Stimulated activated CD4-positive, alpha-beta T cell treated with anti-CD3 and anti-CD28 coated beads, Interleukin-2, amount 100 ng/mL, for 24 hours (primary cell): ENCODE data around the gene ACOT6.
"Not testable (repeated sequence)": the region's sequence is repeated elsewhere in the genome, so short reads cannot be mapped to it uniquely, and the experiment has no call there.

Experiments used
- DNase-seq, 2 donors: peaks; one replicate each; pipeline ENCODE4 v3.0.0-alpha.2; 2020

The ACOT6 gene, protein sequence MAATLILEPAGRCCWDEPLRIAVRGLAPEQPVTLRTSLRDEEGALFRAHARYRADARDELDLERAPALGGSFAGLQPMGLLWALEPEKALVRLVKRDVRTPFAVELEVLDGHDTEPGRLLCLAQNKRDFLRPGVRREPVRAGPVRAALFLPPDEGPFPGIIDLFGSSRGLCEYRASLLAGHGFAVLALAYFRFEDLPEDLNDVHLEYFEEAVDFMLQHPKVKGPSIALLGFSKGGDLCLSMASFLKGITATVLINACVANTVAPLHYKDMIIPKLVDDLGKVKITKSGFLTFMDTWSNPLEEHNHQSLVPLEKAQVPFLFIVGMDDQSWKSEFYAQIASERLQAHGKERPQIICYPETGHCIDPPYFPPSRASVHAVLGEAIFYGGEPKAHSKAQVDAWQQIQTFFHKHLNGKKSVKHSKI

GRCh38 chr14:73612339-73613045 is at the start of gene ACOT6:
Gene ACOT6 (plus strand): TSS chr14:73612517. CDS start chr14:73612572, 55 bp downstream.
- DNase-seq: peak; percentile 66 to 80

DNA sequence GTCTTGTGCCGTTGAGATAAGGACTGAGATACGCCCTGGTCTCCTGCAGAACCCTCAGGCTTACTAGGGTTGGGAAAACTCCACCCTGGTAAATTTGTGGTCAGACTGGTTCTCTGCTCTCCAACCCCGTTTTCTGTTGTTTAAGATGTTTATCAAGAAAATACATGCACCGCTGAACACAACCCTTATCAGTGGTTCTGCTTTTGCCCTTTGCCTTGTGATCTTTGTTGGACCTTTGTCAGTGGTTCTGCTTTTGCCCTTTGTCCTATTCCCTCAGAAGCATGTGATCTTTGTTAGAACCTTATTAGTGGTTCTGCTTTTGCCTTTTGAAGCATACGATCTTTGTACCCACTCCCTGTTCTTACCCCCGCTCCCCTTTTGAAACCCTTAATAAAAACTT is 49.6 kb upstream of the ACOT6 start:
- DNase-seq: not testable (repeated sequence)

GRCh38 chr14:73566431-73566830 is 45.9 kb upstream of the ACOT6 start:
- DNase-seq: not testable (repeated sequence)

DNA sequence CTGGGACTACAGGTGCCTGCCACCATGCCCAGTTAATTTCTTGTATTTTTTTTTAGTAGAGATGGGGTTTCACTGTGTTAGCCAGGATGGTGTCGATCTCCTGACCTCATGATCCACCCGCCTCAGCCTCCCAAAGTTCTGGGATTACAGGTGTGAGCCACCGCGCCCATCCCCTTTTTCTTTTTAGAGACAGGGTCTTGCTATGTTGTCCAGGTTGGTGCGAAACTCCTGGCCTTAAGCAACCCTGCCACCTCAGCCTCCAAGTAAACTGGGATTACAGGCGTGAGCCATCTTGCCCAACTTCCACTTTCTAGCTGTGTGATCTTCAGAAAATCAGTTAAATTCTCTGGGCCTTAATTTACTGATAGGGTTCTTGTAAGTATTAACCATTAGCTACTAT is 45.4 kb upstream of the ACOT6 start:
- not testable (repeated sequence) for DNase-seq

DNA sequence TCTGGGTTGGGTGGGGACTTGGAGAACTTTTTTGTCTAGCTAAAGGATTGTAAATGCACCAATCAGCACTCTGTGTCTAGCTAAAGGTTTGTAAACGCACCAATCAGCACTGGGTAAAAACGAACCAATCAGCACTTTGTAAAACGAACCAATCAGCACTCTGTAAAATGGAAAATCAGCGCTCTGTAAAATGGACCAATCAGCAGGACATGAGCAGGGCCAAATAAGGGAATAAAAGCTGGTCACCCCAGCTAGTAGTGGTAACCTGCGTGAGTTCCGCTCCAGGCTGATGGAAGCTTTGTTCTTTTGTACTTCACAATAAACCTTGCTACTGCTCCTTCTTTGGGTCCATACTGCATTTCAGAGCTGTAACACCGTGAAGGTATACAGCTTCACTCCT is 45.0 kb upstream of the ACOT6 start:
- DNase-seq: no peak

DNA sequence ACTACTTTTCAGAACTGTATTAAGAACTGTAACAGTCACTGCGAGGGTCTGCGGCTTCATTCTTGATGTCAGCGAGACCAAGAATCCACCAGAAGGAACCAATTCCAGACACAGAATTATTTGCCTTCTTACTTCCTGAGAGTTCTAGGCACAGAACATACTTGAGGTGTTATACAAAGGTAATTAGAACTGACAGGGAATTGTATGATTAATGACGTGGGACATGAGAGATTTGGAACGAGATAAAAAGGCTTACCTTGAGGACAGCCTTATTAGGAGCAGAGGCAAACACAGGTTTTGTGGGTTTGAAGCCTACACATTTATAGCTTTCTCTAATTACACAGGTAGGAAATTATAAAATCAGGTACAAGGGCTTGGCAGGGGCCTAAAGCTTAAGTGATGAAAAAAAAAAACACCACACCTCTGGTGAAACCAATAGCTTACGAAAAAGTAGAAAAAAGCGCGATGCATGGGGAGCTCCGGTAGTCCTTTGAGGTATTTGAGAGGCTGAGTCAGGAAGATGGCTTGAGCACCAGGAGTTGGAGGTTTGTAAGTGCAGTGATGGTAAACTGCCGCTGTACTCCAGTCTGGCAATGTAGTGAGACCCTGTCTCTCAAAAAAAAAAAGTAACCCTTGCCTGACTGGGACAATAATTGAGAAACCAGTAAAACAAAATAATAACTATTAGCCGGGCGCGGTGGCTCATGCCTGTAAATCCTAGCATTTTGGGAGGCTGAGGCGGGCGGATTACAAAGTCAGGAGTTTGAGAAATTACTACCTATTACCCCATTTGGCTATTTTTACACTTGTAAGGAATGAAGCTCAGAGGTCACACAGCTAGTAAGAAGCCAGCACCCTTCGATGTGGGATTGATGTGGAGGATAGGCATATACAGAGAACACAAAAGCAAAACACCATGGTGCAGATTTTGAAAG is 44.1 kb upstream of the ACOT6 start:
- peak; percentile 20 to 33 for DNase-seq

DNA sequence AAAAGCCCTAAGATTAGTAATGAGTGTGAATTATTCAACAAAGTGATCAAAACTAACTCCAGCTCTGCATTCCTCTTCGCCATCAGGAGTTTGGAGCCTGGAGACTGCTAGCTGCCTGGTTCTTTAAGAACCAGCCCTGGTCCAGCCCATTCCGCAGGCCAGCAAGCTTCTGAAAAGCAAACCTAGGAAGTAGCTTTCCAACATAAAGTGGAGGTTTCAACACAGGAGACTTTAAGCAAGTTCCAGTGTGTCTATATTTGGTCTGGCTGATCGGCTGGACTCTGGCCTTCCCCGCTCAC is 43.5 kb upstream of the ACOT6 start:
- DNase-seq: not testable (repeated sequence)

DNA sequence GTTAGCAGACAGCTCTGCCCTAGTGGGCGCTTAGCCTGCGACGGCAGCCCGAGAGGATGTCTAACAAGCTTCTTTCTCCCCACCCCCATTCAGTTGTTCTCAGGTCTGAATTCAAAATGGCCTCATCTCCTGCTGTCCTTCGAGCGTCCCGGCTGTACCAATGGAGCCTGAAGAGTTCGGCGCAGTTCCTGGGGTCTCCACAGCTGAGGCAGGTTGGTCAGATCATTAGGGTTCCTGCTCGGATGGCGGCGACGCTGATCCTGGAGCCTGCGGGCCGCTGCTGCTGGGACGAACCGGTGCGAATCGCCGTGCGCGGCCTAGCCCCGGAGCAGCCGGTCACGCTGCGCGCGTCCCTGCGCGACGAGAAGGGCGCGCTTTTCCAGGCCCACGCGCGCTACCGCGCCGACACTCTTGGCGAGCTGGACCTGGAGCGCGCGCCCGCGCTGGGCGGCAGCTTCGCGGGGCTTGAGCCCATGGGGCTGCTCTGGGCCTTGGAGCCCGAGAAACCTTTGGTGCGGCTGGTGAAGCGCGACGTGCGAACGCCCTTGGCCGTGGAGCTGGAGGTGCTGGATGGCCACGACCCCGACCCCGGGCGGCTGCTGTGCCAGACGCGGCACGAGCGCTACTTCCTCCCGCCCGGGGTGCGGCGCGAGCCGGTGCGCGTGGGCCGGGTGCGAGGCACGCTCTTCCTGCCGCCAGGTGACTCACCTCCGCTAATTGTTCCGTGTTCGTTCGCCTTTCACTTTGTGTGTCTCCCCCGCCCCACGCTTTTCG is 42.9 kb upstream of the ACOT6 start, which contains the start of gene ACOT2:
Gene ACOT2, plus strand, starts transcription at position 29 of the 774 bp plus-strand sequence. Its CDS starts 28 bp downstream, at position 57.
- peak; percentile 84 to 88 for DNase-seq

GRCh38 chr14:73570913-73571312 is 41.4 kb upstream of the ACOT6 start:
- DNase-seq: peak; percentile 67 to 76

- DNase-seq: not testable (repeated sequence)
These were observed 39.3 kb upstream of the ACOT6 start for GRCh38 chr14:73573034-73573433.

DNA sequence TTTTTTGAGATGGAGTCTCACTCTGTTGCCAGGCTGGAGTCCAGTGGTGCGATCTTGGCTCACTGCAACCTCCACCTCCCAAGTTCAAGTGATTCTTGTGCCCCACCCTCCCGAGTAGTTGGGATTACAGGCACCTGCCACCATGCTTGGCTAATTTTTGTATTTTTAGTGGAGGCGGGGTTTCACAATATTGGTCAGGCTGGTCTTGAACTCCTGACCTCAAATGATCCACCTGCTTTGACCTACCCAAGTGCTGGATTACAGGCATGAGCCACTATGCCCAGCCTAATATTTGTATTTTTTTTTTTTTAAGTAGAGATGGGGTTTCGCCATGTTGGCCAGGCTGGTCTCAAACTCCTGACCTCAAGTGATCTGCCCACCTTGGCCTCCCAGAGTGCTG is 38.6 kb upstream of the ACOT6 start:
- not testable (repeated sequence) for DNase-seq

DNA sequence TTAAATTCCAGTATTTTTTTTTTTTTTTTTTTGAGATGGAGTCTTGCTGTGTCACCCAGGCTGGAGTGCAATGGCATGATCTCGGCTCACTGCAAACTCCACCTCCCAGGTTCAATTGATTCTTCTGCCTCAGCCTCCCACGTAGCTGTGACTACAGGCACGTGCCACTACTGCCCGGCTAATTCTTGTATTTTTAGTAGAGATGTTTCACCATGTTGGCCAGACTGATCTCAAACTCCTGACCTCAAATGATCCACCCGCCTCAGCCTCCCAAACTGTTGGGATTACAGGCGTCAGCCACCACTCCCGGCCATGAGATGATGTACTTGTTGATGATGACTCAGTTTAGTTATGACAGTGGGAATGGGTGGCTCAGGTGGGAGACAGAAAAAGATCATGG is 38.1 kb upstream of the ACOT6 start:
- not testable (repeated sequence) for DNase-seq

DNA sequence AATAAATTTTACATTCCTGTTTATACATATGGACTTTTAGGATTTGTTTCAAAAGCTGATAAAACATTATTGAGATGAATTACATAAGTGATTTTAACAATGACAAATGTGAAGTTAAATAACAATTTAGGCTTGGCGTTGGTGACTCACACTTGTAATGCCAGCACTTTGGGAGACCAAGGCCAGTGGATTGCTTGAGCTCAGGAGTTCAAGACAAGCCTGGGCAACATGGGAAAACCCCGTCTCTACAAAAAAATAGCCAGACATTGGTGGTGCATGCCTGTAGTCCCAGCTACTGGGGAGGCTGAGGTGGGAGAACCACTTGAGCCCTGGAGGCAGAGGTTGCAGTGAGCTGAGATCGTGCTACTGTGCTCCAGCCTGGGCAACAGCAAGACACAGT is 35.9 kb upstream of the ACOT6 start:
- no peak for DNase-seq

- not testable (repeated sequence) for DNase-seq
These were observed 35.1 kb upstream of the ACOT6 start for GRCh38 chr14:73577214-73577613.

GRCh38 chr14:73582102-73582979 is 30.0 kb upstream of the ACOT6 start:
- not testable (repeated sequence) for DNase-seq

DNA sequence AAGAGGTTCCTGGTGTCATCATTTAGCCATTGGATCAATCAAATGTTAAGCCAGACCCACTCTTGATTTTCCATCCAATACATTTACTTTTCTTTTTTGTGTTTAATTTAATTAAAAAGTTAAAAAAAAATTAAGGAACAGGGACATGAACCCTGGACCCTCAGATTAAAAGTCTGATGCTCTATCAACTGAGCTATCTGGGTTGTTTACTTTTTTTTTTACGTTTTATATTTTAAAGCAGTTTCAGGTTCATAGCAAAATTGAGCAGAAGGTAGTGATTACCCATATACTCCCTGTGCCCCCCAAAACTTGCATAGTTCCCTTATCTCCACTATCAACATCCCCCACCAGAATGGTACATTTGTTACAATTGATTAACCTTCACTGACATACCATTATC is 23.6 kb upstream of the ACOT6 start:
- DNase-seq: no peak

- no peak for DNase-seq
These were observed 23.2 kb upstream of the ACOT6 start for GRCh38 chr14:73589116-73589515.

- DNase-seq: not testable (repeated sequence)
These were observed 21.7 kb upstream of the ACOT6 start for GRCh38 chr14:73590673-73591004.

GRCh38 chr14:73591690-73592449 is 20.4 kb upstream of the ACOT6 start, which contains the start of gene ACOT4:
Gene ACOT4 (plus strand): TSS chr14:73591873. CDS start chr14:73591960, 87 bp downstream.
- peak; percentile 51 to 62 for DNase-seq

- DNase-seq: no peak
These were observed 17.8 kb upstream of the ACOT6 start for GRCh38 chr14:73594491-73594890.
